Loucy (cell line): ENCODE measurements around the gene ZNF132.

Experiments used
- EZH2phosphoT487 ChIP-seq: fragments of 200-600 bp; IDR thresholded peaks from 2 replicates; pipeline ENCODE4 v1.6.1; 2018; ENCODE audit warnings: antibody characterized with exemption, mild to moderate bottlenecking, moderate library complexity, borderline replicate concordance
- TF ChIP-seq, protein P1 (sequence below): fragments of 200-600 bp; sonication (generic); conservative IDR thresholded peaks from 2 replicates; pipeline ENCODE4 v1.5.1; 2014; ENCODE audit warnings: mild to moderate bottlenecking, antibody characterized with exemption, low read length

GRCh38 chr19:58388175-58388526 is 51.8 kb downstream of the ZNF132 start:
- TF ChIP-seq, protein P1, sequence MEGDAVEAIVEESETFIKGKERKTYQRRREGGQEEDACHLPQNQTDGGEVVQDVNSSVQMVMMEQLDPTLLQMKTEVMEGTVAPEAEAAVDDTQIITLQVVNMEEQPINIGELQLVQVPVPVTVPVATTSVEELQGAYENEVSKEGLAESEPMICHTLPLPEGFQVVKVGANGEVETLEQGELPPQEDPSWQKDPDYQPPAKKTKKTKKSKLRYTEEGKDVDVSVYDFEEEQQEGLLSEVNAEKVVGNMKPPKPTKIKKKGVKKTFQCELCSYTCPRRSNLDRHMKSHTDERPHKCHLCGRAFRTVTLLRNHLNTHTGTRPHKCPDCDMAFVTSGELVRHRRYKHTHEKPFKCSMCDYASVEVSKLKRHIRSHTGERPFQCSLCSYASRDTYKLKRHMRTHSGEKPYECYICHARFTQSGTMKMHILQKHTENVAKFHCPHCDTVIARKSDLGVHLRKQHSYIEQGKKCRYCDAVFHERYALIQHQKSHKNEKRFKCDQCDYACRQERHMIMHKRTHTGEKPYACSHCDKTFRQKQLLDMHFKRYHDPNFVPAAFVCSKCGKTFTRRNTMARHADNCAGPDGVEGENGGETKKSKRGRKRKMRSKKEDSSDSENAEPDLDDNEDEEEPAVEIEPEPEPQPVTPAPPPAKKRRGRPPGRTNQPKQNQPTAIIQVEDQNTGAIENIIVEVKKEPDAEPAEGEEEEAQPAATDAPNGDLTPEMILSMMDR, result no peak
- TF ChIP-seq EZH2phosphoT487, result no peak
